H1 (cell line): Measurements from ENCODE around the gene MRS2. TPM values are rescaled to one million over a fixed set of nuclear protein-coding genes. Genes with fewer than 3 reads are reported as not detected.
A peak's percentile ranks its signal among the peaks of the same experiment; 100 is the strongest.

Experiments
- CTCF ChIA-PET: fragments of 300-600 bp; sonication (Branson Sonifier 250); formaldehyde crosslinking; loops from one replicate; lab custom pipeline; 2021; ENCODE audit not compliant: partially characterized antibody; lab: Charles Lee
- POLR2A ChIA-PET: fragments of 300-600 bp; sonication (Branson Sonifier 250); formaldehyde crosslinking; loops from one replicate; lab custom pipeline; 2021; ENCODE audit warnings: inconsistent platforms; ENCODE audit not compliant: partially characterized antibody; lab: Charles Lee
- DNase-seq, 2 experiments: peaks; one replicate each; pipeline versions ENCODE4 v3.0.0 to v3.0.0-alpha.2; 2010 to 2022; ENCODE audit warnings: low spot score in 2 of 2, low read depth in 1 of 2, mixed read lengths in 1 of 2
- FAIRE-seq: peaks from 2 replicates; lab custom pipeline; 2011; peaks lifted over from hg19 to GRCh38; lab: Jason Lieb, UNC
- H2AFZ ChIP-seq: 2 replicates; pipeline ENCODE4 v1.8.1; 2012; ENCODE audit warnings: low read length, inconsistent platforms
- H2AK5ac ChIP-seq: 2 replicates; pipeline ENCODE4 v1.6.1; 2013; ENCODE audit warnings: low read depth, low read length
- H2BK120ac ChIP-seq: replicated peaks from 2 replicates; pipeline ENCODE3; 2013; ENCODE audit warnings: low read depth, low read length, inconsistent platforms
- H2BK12ac ChIP-seq: 2 replicates; pipeline ENCODE4 v1.6.1; 2013; ENCODE audit warnings: low read depth, low read length
- H2BK15ac ChIP-seq: 2 replicates; pipeline ENCODE4 v1.6.1; 2013; ENCODE audit warnings: low read length
- H2BK20ac ChIP-seq: 2 replicates; pipeline ENCODE4 v1.6.1; 2013; ENCODE audit warnings: low read length
- H2BK5ac ChIP-seq: 2 replicates; pipeline ENCODE4 v1.6.1; 2013; ENCODE audit warnings: low read depth, low read length
- H3K14ac ChIP-seq: 2 replicates; pipeline ENCODE4 v1.6.1; 2013; ENCODE audit warnings: inconsistent platforms; ENCODE audit not compliant: insufficient read length
- H3K18ac ChIP-seq: 2 replicates; pipeline ENCODE4 v1.6.1; 2013; ENCODE audit warnings: low read length; ENCODE audit errors: extremely low read depth
- H3K23ac ChIP-seq: 2 replicates; pipeline ENCODE4 v1.6.1; 2013; ENCODE audit warnings: inconsistent platforms; ENCODE audit not compliant: insufficient read length
- H3K23me2 ChIP-seq: 2 replicates; pipeline ENCODE4 v1.6.1; 2013; ENCODE audit warnings: low read depth, low read length
- H3K27ac ChIP-seq: 2 replicates; pipeline ENCODE4 v1.6.1; 2011; ENCODE audit warnings: low read depth, low read length, inconsistent platforms
- H3K27me3 ChIP-seq, 4 experiments: replicated peaks in 1 of 4; 1 replicate in 1 of 4; 2 replicates in 3 of 4; pipeline versions ENCODE4 v1.6.1 to v1.8.1; 2011 to 2013; ENCODE audit warnings: low read length in 3 of 4, mild to moderate bottlenecking in 3 of 4, inconsistent platforms in 2 of 4, mixed read lengths in 2 of 4, moderate library complexity in 1 of 4; ENCODE audit not compliant: control insufficient read depth in 3 of 4, insufficient read depth in 3 of 4; ENCODE audit errors: extremely low read depth in 1 of 4
- H3K36me3 ChIP-seq, 4 experiments: 2 replicates each; pipeline versions ENCODE4 v1.6.1 to v1.8.1; 2011 to 2013; ENCODE audit warnings: mild to moderate bottlenecking in 4 of 4, low read length in 3 of 4, moderate library complexity in 2 of 4, control low read depth in 1 of 4, inconsistent platforms in 1 of 4; ENCODE audit not compliant: insufficient read depth in 4 of 4, control insufficient read depth in 2 of 4
- H3K4ac ChIP-seq: replicated peaks from 2 replicates; pipeline ENCODE3; 2013; ENCODE audit warnings: low read length, low read depth, mixed read lengths, inconsistent platforms; ENCODE audit not compliant: insufficient read length
- H3K4me1 ChIP-seq, 4 experiments: replicated peaks in 1 of 4; 1 replicate in 1 of 4; 2 replicates in 3 of 4; pipeline versions ENCODE4 v1.6.1 to v1.8.1; 2011 to 2013; ENCODE audit warnings: low read length in 3 of 4, inconsistent platforms in 2 of 4, mixed read lengths in 1 of 4; ENCODE audit not compliant: insufficient read depth in 4 of 4, control insufficient read depth in 3 of 4
- H3K4me2 ChIP-seq, 2 experiments: 2 replicates each; pipeline versions ENCODE4 v1.6.1 to v1.8.1; 2011 to 2013; ENCODE audit warnings: low read depth in 2 of 2, low read length in 2 of 2, control low read depth in 1 of 2, inconsistent platforms in 1 of 2, mild to moderate bottlenecking in 1 of 2; ENCODE audit not compliant: insufficient read depth in 1 of 2
- H3K4me3 ChIP-seq, 4 experiments: fragments of 200-600, 300-600 bp in 1 of 4; sonication (generic), shearing (Covaris generic), sonication (Bioruptor Twin) in 1 of 4; 2 replicates each; pipeline versions ENCODE4 v1.5.1 to v1.8.1; 2011 to 2016; ENCODE audit warnings: low read length in 4 of 4, low read depth in 3 of 4, control low read depth in 2 of 4, inconsistent platforms in 2 of 4, mild to moderate bottlenecking in 2 of 4, mixed read lengths in 1 of 4, moderate library complexity in 1 of 4; ENCODE audit not compliant: insufficient read depth in 2 of 4; ENCODE audit errors: extremely low read depth in 1 of 4
- H3K56ac ChIP-seq: replicated peaks from 2 replicates; pipeline ENCODE3; 2013; ENCODE audit warnings: low read depth, mild to moderate bottlenecking, mixed read lengths, low read length, inconsistent platforms; ENCODE audit not compliant: insufficient read length
- H3K79me1 ChIP-seq: 2 replicates; pipeline ENCODE4 v1.6.1; 2013; ENCODE audit warnings: low read depth, low read length, control low read depth
- H3K79me2 ChIP-seq, 2 experiments: 2 replicates each; pipeline versions ENCODE4 v1.6.1 to v1.8.1; 2012 to 2013; ENCODE audit warnings: low read length in 2 of 2, mild to moderate bottlenecking in 2 of 2, inconsistent platforms in 1 of 2; ENCODE audit not compliant: insufficient read depth in 2 of 2, control insufficient read depth in 1 of 2
- H3K9ac ChIP-seq, 4 experiments: replicated peaks in 1 of 4; 1 replicate in 1 of 4; 2 replicates in 3 of 4; pipeline versions ENCODE4 v1.6.1 to v1.8.1; 2011 to 2013; ENCODE audit warnings: low read depth in 3 of 4, low read length in 3 of 4, control low read depth in 2 of 4, mild to moderate bottlenecking in 2 of 4, moderate library complexity in 2 of 4, inconsistent platforms in 1 of 4; ENCODE audit errors: extremely low read depth in 1 of 4
- H3K9me3 ChIP-seq, 2 experiments: 2 replicates each; pipeline versions ENCODE4 v1.6.1 to v1.8.1; 2012 to 2013; ENCODE audit warnings: mild to moderate bottlenecking in 2 of 2, moderate library complexity in 2 of 2, control low read depth in 1 of 2, inconsistent platforms in 1 of 2, low read depth in 1 of 2, low read length in 1 of 2, mixed read lengths in 1 of 2; ENCODE audit not compliant: insufficient read depth in 2 of 2
- H4K20me1 ChIP-seq, 2 experiments: replicated peaks in 1 of 2; 2 replicates each; pipeline versions ENCODE3 to v1.8.1; 2011 to 2013; ENCODE audit warnings: inconsistent platforms in 2 of 2, low read length in 2 of 2, mild to moderate bottlenecking in 1 of 2; ENCODE audit not compliant: insufficient read depth in 2 of 2, control insufficient read depth in 1 of 2
- H4K5ac ChIP-seq: 2 replicates; pipeline ENCODE4 v1.6.1; 2013; ENCODE audit warnings: low read length, low read depth, mixed read lengths, inconsistent platforms; ENCODE audit not compliant: insufficient read length
- H4K8ac ChIP-seq: 2 replicates; pipeline ENCODE4 v1.8.0; 2013; ENCODE audit warnings: mild to moderate bottlenecking, moderate library complexity, low read length, inconsistent platforms; ENCODE audit not compliant: insufficient read depth; ENCODE audit errors: extremely low read depth
- H4K91ac ChIP-seq: replicated peaks from 2 replicates; pipeline ENCODE3; 2013; ENCODE audit warnings: low read length, mixed read lengths, inconsistent platforms; ENCODE audit not compliant: insufficient read length
- FOSL1 ChIP-seq: IDR thresholded peaks from 2 replicates; pipeline ENCODE4 v1.6.1; 2011; ENCODE audit warnings: mild to moderate bottlenecking, low read depth, low read length, moderate library complexity; ENCODE audit not compliant: insufficient read depth
- HDAC2 ChIP-seq, 2 experiments: fragments of 300-600 bp in 1 of 2; sonication (generic) in 1 of 2; IDR thresholded peaks; 2 replicates each; pipeline ENCODE4 v1.6.1; 2011 to 2012; ENCODE audit warnings: low read depth in 2 of 2, low read length in 2 of 2, mild to moderate bottlenecking in 2 of 2, moderate library complexity in 2 of 2, borderline replicate concordance in 1 of 2, inconsistent platforms in 1 of 2
- POLR2A ChIP-seq, 2 experiments: IDR thresholded peaks; 1 replicate in 1 of 2; 2 replicates in 1 of 2; pipeline ENCODE4 v1.6.1; 2011; ENCODE audit warnings: low read depth in 2 of 2, low read length in 2 of 2, mild to moderate bottlenecking in 2 of 2; ENCODE audit errors: control extremely low read depth in 1 of 2
- SP1 ChIP-seq: IDR thresholded peaks from 2 replicates; pipeline ENCODE4 v1.6.1; 2011; ENCODE audit warnings: low read depth, low read length
- SP2 ChIP-seq: IDR thresholded peaks from 2 replicates; pipeline ENCODE4 v1.6.1; 2012; ENCODE audit warnings: mild to moderate bottlenecking, low read length, inconsistent platforms
- YY1 ChIP-seq: IDR thresholded peaks from 2 replicates; pipeline ENCODE4 v1.6.1; 2011; ENCODE audit warnings: low read depth, mild to moderate bottlenecking, low read length
- WGBS, 2 experiments: shearing (Covaris generic) in 1 of 2; methylation state at CpG; one replicate each; pipeline versions ENCODE4 v1.1.6 to v1.1.7; 2013 to 2015; ENCODE audit warnings: low lambda C conversion rate in 2 of 2, mixed read lengths in 2 of 2, inconsistent platforms in 1 of 2, low coverage in 1 of 2, missing lambda C conversion rate in 1 of 2; ENCODE audit not compliant: insufficient replicate concordance in 2 of 2, insufficient coverage in 1 of 2, insufficient read length in 1 of 2; ENCODE audit errors: extremely low coverage in 1 of 2, missing lambda C conversion rate in 1 of 2; 5-methylcytosine and 5-hydroxymethylcytosine counted together
- polyA plus RNA-seq, 7 experiments: library from polyadenylated mRNA; depleted of rRNA in 3 of 7; stranded (reverse) in 5 of 7; unstranded in 2 of 7; fragments of >200 nt in 5 of 7; fragments of 200-250 nt in 2 of 7; gene quantifications; 1 replicate in 5 of 7; 2 replicates in 1 of 7; 4 replicates in 1 of 7; pipeline versions ENCODE4 v1.2.1 to v1.2.3, GENCODE V29; 2011 to 2013; ENCODE audit warnings: missing spikeins in 2 of 7, mixed read lengths in 2 of 7
- total RNA-seq: library from RNA; stranded (reverse); fragmentation: NEBNext Ultra II Directional; extraction: Animal tissue kit (Norgen Biotek cat#: 25700); gene quantifications from 2 replicates; pipeline ENCODE4 v1.2.1, GENCODE V29; 2021

Gene MRS2
- total and polyA plus RNA-seq, 2 of the 8 experiments (the other 6 are each of a cell fraction or from before 2014, with no cell fraction given): 51.2 to 67.5 TPM

- H3K27ac ChIP-seq: no peak overlapping the region
- no peaks in the 10 kb centered on the region for H3K79me2 ChIP-seq
- H3K9ac ChIP-seq: no peak overlapping the region
- H3K56ac ChIP-seq: no peak overlapping the region
- no peaks in the 10 kb centered on the region for H3K79me1 ChIP-seq
- H3K4ac ChIP-seq: no peak overlapping the region
- no peak overlapping the region for H4K8ac ChIP-seq
- no peak overlapping the region for H3K18ac ChIP-seq
- H2AK5ac ChIP-seq: no peak overlapping the region
- H4K5ac ChIP-seq: no peak overlapping the region
- peak overlapping the region; percentile 50; the same call in 1 of the 2 replicates for H2BK12ac ChIP-seq
- H3K27me3 ChIP-seq: no peaks in the 10 kb centered on the region
- H3K4me1 ChIP-seq: no peaks in the 10 kb centered on the region
- no peaks in the 10 kb centered on the region for H3K36me3 ChIP-seq
- WGBS, 2 experiments: 96% methylated on average over 6 of the region's 6 CpGs; no CpG with 5 or more reads in 1 of the 2 experiments
- H4K20me1 ChIP-seq: no peaks in the 10 kb centered on the region
- H2BK20ac ChIP-seq: 0 out of 2 replicates have a peak overlapping the region, but pooled peaks have one; percentile 18
- no peak overlapping the region for H2BK5ac ChIP-seq
- H3K4me3 ChIP-seq: no peak overlapping the region
- no peaks in the 10 kb centered on the region; a peak in 1 of 4 replicates for H3K9me3 ChIP-seq
- no peak overlapping the region for H3K4me2 ChIP-seq
- ChIA-PET POLR2A (interaction anchor here (1.6 kb wide), 2 partner anchors 30 to 61 kb away, joined by 3 to 4 read pairs; no protein-coding TSS in a partner anchor), CTCF (interaction anchor here (1.3 to 2.6 kb wide), 4 partner anchors 14 to 100 kb away, joined by 4 to 13 read pairs (median 7); no protein-coding TSS in a partner anchor)
- DNase-seq: no peak
- no peak overlapping the region for H2BK15ac ChIP-seq
- no peak overlapping the region for H3K14ac ChIP-seq
- H3K23me2 ChIP-seq: peaks cover 3% of the 10 kb centered on the region; the same call in 1 of the 2 replicates
- H2AFZ ChIP-seq: peak overlapping the region; percentile 53; the same call in 1 of the 2 replicates
- H4K91ac ChIP-seq: no peak overlapping the region
- FAIRE-seq: no peak
- no peak overlapping the region for H3K23ac ChIP-seq
- H2BK120ac ChIP-seq: no peak overlapping the region
- no peak for TF ChIP-seq YY1
- no peak for TF ChIP-seq POLR2A (IDR thresholded peaks at IDR 0.05; ENCODE audit: control extremely low read depth in 1 of 2, low read depth in 2 of 2, low read length in 2 of 2)
- no peak for TF ChIP-seq SP1
- TF ChIP-seq SP2: no peak
- no peak for TF ChIP-seq FOSL1
- no peak for TF ChIP-seq HDAC2 (IDR thresholded peaks at IDR 0.05; ENCODE audit: borderline replicate concordance in 1 of 2, low read depth in 2 of 2, low read length in 2 of 2)
These were observed 28.1 kb upstream of the MRS2 start for GRCh38 chr6:24374612-24375011.
